ENCODE measurements around the gene SEC24B. TPM values are rescaled to one million over a fixed set of nuclear protein-coding genes. Genes with fewer than 3 reads are reported as not detected.

The SEC24B gene
- total RNA-seq = 42.7 TPM

DNA sequence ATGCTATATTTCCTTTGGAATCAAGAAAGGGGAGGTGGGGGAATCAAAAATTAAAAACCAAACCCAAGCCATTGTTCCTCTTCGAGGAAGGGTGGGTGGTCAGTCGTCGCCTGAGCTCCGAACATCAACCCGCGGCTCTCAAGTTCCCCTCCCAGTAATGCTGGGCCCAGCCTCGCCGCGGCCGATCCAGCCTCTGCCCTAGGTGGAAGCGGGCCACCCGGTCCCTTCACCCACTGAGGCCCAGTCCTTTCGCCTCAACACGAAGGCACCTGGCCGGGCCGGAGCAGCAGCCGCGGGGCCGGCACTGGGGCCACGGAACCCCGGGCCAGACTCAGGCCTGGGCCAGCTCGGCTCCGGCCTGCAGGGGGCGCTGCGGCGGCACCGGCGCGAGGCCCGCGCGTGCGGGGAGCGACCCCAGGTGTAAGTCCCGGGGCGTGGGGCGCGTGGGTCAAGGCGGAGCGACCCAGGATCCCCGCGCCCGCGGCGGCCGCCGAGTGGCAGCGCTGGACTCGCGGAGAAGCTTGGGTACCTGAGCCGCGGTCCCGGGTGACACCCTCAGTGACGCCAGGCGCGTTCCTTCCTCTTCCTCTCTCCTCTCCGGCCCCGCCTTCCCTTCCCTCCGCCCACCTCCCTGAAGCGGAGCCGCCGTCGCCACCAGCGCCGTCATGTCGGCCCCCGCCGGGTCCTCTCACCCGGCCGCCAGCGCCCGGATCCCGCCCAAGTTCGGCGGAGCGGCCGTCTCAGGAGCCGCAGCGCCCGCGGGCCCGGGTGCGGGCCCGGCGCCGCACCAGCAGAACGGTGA lies at the start of gene SEC24B:
Gene SEC24B, plus strand, starts transcription at position 611 of the 802 bp plus-strand sequence. Its CDS starts 55 bp downstream, at position 666.

DNA sequence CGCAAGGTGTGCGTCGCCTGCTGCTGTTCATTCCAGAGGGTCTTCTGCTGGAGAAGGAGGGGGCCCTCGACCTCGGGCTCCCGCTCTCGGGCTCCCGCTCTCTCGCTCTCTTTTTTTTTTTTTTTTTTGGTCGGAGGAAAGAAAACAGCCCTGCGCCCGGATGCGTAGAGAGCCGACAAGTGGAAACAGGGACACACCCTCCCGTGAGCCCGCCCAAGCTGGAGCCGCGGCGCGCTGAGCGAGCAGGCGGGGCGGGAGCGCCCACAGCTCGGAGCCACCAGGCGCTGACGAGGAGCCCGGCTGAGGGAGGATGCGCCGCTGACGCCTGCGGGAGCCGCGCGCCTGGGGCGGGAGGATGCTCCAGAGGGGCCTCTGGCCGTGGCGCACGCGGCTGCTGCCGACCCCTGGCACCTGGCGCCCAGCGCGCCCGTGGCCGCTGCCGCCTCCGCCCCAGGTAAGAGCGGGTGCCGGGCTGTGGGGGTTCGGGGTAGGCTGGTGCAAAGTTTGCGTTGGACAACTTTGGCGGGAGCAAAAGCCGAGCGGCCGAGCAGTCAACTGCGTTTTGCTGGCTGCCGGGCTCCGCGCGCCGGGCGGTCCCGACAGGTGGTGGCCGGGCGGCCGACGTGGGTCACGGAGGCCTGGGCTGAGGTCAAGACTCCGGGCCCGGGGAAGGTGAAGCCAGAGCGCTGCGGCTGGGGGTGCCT lies 126.5 kb downstream of the SEC24B start, which contains the start of gene MCUB:
Gene MCUB, plus strand, starts transcription at position 264 of the 704 bp plus-strand sequence. Its CDS starts 92 bp downstream, at position 356.

Other genes starting within 250 kb of the SEC24B start
- 65.3 TPM for gene COL25A1, start 131.2 kb upstream of the SEC24B start, total RNA-seq
- 45.2 TPM for gene MCUB, start 126.4 kb downstream of the SEC24B start, total RNA-seq